Spleen (tissue), 11 donors: ENCODE measurements around the gene MST1. TPM values are rescaled to one million over a fixed set of nuclear protein-coding genes. Genes with fewer than 3 reads are reported as not detected.

Experiments
- DNase-seq: peaks from one replicate; pipeline ENCODE4 v3.0.0-alpha.2; 2020
- H3K27ac ChIP-seq, 8 donors: fragments of 200-600 bp; sonication (generic) in 7 of 8; 1 replicate in 4 of 8; 2 replicates in 4 of 8; pipeline versions ENCODE4 v1.5.0 to v1.8.0; 2016 to 2021; ENCODE audit warnings: inconsistent platforms in 4 of 8, mild to moderate bottlenecking in 4 of 8, moderate library complexity in 1 of 8
- H3K27me3 ChIP-seq, 7 donors: fragments of 200-600 bp; sonication (generic) in 6 of 7; replicated peaks in 1 of 7; 1 replicate in 4 of 7; 2 replicates in 3 of 7; pipeline versions ENCODE4 v1.5.0 to v1.8.0; 2016 to 2021; ENCODE audit warnings: inconsistent platforms in 3 of 7, mild to moderate bottlenecking in 1 of 7
- H3K36me3 ChIP-seq, 6 donors: fragments of 200-600 bp; sonication (generic) in 5 of 6; 1 replicate in 4 of 6; 2 replicates in 2 of 6; pipeline versions ENCODE4 v1.5.0 to v1.8.0; 2016 to 2021; ENCODE audit warnings: inconsistent platforms in 2 of 6
- H3K4me1 ChIP-seq, 6 donors: fragments of 200-600 bp; sonication (generic) in 5 of 6; 1 replicate in 3 of 6; 2 replicates in 3 of 6; pipeline versions ENCODE4 v1.5.0 to v1.8.0; 2016 to 2021; ENCODE audit warnings: inconsistent platforms in 3 of 6
- H3K4me3 ChIP-seq, 8 donors: fragments of 200-600 bp; sonication (generic) in 7 of 8; 1 replicate in 4 of 8; 2 replicates in 4 of 8; pipeline versions ENCODE4 v1.5.0 to v1.8.0; 2016 to 2021; ENCODE audit warnings: inconsistent platforms in 4 of 8, mild to moderate bottlenecking in 4 of 8, moderate library complexity in 2 of 8
- H3K9me3 ChIP-seq, 8 donors: fragments of 200-600 bp; sonication (generic) in 7 of 8; 1 replicate in 4 of 8; 2 replicates in 4 of 8; pipeline versions ENCODE4 v1.5.0 to v1.8.0; 2016 to 2021; ENCODE audit warnings: inconsistent platforms in 4 of 8
- POLR2A ChIP-seq, 3 donors: fragments of 450-650 bp; IDR thresholded peaks; one replicate each; pipeline ENCODE4 v1.5.1; 2017; ENCODE audit warnings: antibody characterized with exemption in 3 of 3, mild to moderate bottlenecking in 1 of 3
- POLR2AphosphoS5 ChIP-seq, 3 donors: sonication (generic); formaldehyde crosslinking; IDR thresholded peaks; one replicate each; pipeline ENCODE4 v1.5.1; 2017; ENCODE audit warnings: antibody characterized with exemption in 3 of 3
- WGBS, 5 donors: extraction: QIAGEN DNeasy Blood & Tissue Kit in 3 of 5; methylation state at CpG; one replicate each; pipeline versions ENCODE4 v1.1.5 to v1.1.7; 2013 to 2018; 5-methylcytosine and 5-hydroxymethylcytosine counted together
- intact Hi-C: fragments of 100-400 bp; cut with DNase I; formaldehyde crosslinking; loops from one replicate; pipeline ENCODE4 v1.15.0; 2023; ENCODE audit warnings: low total_unique reads
- polyA plus RNA-seq, 3 donors: library from polyadenylated mRNA; stranded (reverse); fragments of 200-250 nt; gene quantifications; one replicate each; pipeline ENCODE4 v1.2.1, GENCODE V29; 2013
- total RNA-seq, 7 donors: library from RNA; depleted of rRNA in 3 of 7; stranded (reverse); fragments of >200 nt in 3 of 7; fragmentation: NEBNext Ultra II Directional in 4 of 7; extraction: Animal tissue kit (Norgen Biotek cat#: 25700) in 4 of 7; gene quantifications; one replicate each; pipeline versions ENCODE4 v1.1.0 to v1.2.1, GENCODE V29; 2016 to 2021
- TF ChIP-seq, protein P1 (sequence below), 11 experiments: fragments of 200-600 bp in 7 of 11; fragments of 450-650 bp in 4 of 11; sonication (generic) in 4 of 11; IDR thresholded peaks in 8 of 11; conservative IDR thresholded peaks in 3 of 11; 1 replicate in 7 of 11; 2 replicates in 4 of 11; pipeline versions ENCODE4 v1.4.0 to v1.8.0; 2016 to 2021; ENCODE audit warnings: antibody characterized with exemption in 11 of 11, inconsistent platforms in 4 of 11, mild to moderate bottlenecking in 1 of 11
- donor health status: healthy with polysubstance abuse.
- donor health status: DM: no; HTN: no; CAD: no; lungs with moderate emphysema.
- donor health status: DM: no; HTN: no; CAD: no.
- donor health status: Bipolar disorder and iron deficiency.
- donor health status: healthy.
- donor health status: DM: no; HTN: no; CAD: no.
- donor health status: DM: yes; HTN: yes; CAD: no.

The MST1 gene
- total and polyA plus RNA-seq, 10 donors = 17.0 to 65.8 (median 23.6) TPM

DNA sequence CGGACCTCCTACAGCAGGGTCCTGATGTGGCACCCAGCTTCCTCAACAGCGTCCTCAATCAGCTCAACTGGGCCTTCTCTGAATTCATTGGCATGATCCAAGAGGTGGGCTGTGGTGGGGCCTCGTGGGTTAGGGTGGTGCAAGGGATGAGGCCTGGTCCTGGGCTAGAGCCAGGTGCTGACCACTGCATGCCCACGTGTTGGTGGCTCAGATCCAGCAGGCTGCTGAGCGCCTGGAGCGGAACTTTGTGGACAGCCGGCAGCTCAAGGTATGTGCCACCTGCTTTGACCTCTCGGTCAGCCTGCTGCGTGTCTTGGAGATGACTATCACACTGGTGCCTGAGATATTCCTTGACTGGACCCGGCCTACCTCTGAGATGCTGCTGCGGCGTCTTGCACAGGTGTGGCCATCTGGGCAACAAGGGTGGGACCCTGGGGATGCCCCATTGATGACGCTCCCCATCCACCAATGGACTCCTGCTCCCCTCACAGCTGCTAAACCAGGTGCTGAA, 26.4 kb upstream of the MST1 start:
- intact Hi-C loops = no loop called here
- TF ChIP-seq, protein P1, sequence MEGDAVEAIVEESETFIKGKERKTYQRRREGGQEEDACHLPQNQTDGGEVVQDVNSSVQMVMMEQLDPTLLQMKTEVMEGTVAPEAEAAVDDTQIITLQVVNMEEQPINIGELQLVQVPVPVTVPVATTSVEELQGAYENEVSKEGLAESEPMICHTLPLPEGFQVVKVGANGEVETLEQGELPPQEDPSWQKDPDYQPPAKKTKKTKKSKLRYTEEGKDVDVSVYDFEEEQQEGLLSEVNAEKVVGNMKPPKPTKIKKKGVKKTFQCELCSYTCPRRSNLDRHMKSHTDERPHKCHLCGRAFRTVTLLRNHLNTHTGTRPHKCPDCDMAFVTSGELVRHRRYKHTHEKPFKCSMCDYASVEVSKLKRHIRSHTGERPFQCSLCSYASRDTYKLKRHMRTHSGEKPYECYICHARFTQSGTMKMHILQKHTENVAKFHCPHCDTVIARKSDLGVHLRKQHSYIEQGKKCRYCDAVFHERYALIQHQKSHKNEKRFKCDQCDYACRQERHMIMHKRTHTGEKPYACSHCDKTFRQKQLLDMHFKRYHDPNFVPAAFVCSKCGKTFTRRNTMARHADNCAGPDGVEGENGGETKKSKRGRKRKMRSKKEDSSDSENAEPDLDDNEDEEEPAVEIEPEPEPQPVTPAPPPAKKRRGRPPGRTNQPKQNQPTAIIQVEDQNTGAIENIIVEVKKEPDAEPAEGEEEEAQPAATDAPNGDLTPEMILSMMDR (IDR thresholded peaks at IDR 0.05 in 8 of 11, conservative IDR thresholded peaks at IDR 0.05 in 3 of 11) = no peak
- peak in 1 of 3 donors; percentile 17 for TF ChIP-seq POLR2AphosphoS5 (IDR thresholded peaks at IDR 0.05)
- Histone ChIP-seq H3K36me3 (peaks cover 0 to 77% (median 16%) of the 10 kb centered on the region in 6 donors), H3K27me3 (no peaks in the 10 kb centered on the region), H3K4me1 (peaks cover 9 to 42% (median 22%) of the 10 kb centered on the region in 6 donors), H3K27ac (no peak overlapping the region), H3K9me3 (no peaks in the 10 kb centered on the region), H3K4me3 (no peak overlapping the region)
- no peak for DNase-seq
- 82 to 97% (median 93%) methylated on average over 5 to 13 of the region's 13 CpGs for WGBS, 5 donors

DNA sequence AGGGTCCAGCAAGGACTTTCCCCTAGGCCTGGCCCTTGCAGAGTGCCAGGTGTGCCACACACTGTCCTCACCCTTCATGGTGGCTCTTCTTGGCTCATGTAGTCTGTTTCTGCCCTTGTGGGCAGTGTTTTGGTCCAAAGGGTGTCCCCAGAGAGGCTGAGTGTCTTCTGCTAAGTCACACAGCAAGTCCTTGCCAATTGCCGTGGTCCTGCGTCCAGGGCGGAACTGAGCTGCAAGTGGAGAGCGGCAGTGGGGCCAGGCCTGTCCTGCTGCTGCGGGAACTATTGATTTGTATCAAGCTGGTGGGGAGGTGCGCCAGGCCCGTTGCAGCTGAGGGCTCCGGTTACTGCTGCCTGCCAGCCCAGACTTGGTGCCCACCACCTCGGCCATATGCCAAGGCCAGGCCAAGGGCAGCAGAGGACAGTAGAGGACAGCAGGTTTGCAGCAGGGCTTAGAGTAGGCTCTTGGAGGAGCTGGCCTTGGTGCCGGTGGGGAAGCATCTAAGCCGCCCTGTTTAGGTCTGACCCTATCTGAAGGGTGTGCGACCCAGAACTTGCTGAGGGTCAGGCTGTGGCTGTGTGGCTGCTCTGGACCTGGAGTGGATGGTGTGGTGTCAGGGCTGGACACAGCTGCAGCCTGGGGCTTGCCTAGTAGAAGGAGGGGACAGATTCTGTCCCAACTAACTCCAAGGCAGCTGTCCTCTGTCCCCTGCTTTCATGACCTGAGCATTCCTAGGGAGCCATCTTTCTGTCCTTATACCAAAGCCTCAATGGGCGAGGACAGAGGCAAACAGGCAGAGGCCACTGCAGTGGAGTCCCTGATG, 25.7 kb upstream of the MST1 start:
- Histone ChIP-seq H3K27ac (no peak overlapping the region), H3K36me3 (peaks cover 0 to 72% (median 16%) of the 10 kb centered on the region in 6 donors), H3K4me3 (no peak overlapping the region), H3K9me3 (no peaks in the 10 kb centered on the region), H3K27me3 (no peaks in the 10 kb centered on the region), H3K4me1 (peaks cover 9 to 34% (median 17%) of the 10 kb centered on the region in 6 donors)
- intact Hi-C loops = no loop called here
- DNase-seq = no peak
- 84 to 92% (median 87%) methylated on average over 8 to 13 of the region's 13 CpGs for WGBS, 5 donors
- TF ChIP-seq POLR2AphosphoS5 (IDR thresholded peaks at IDR 0.05) = no peak
- TF ChIP-seq, protein P1 (IDR thresholded peaks at IDR 0.05 in 8 of 11, conservative IDR thresholded peaks at IDR 0.05 in 3 of 11) = no peak
- TF ChIP-seq POLR2A (IDR thresholded peaks at IDR 0.05) = no peak

- H3K36me3 ChIP-seq = peaks cover 0 to 82% (median 18%) of the 10 kb centered on the region in 6 donors
- H3K27me3 ChIP-seq = no peaks in the 10 kb centered on the region
- peaks cover 2 to 20% (median 6%) of the 10 kb centered on the region in 6 donors for H3K4me1 ChIP-seq
- intact Hi-C loops = no loop called here
- peak in 1 of 3 donors; percentile 50 for TF ChIP-seq POLR2AphosphoS5 (IDR thresholded peaks at IDR 0.05)
- no peak for TF ChIP-seq POLR2A (IDR thresholded peaks at IDR 0.05)
- TF ChIP-seq, protein P1 (IDR thresholded peaks at IDR 0.05 in 8 of 11, conservative IDR thresholded peaks at IDR 0.05 in 3 of 11) = no peak
- DNase-seq = no peak
- no peak overlapping the region for H3K27ac ChIP-seq
- H3K9me3 ChIP-seq = no peaks in the 10 kb centered on the region
- 92 to 96% (median 95%) methylated on average over 24 to 25 of the region's 25 CpGs for WGBS, 5 donors
- no peak overlapping the region for H3K4me3 ChIP-seq
Measured at GRCh38 chr3:49713336-49714105, 24.2 kb upstream of the MST1 start.
